HFFc6 (cell line): ENCODE measurements around the gene PCNX4. TPM values are rescaled to one million over a fixed set of nuclear protein-coding genes. Genes with fewer than 3 reads are reported as not detected.

Source experiments
- DNase-seq: peaks from one replicate; pipeline ENCODE4 v3.0.0-alpha.2; 2018
- H3K27ac Mint-ChIP-seq: 2 replicates; pipeline ENCODE4 v1.8.0; 2020; ENCODE audit warnings: mild to moderate bottlenecking, mixed read lengths
- H3K27me3 Mint-ChIP-seq: 2 replicates; pipeline ENCODE4 v1.8.0; 2021; ENCODE audit warnings: mild to moderate bottlenecking, moderate library complexity, mixed read lengths; ENCODE audit not compliant: insufficient read depth
- H3K36me3 Mint-ChIP-seq: 2 replicates; pipeline ENCODE4 v1.8.0; 2021; ENCODE audit warnings: low read depth, mixed read lengths
- H3K4me1 Mint-ChIP-seq: 2 replicates; pipeline ENCODE4 v1.8.0; 2020; ENCODE audit warnings: low read depth, mixed read lengths
- H3K4me3 Mint-ChIP-seq: 2 replicates; pipeline ENCODE4 v1.8.0; 2020; ENCODE audit warnings: mild to moderate bottlenecking, moderate library complexity, mixed read lengths
- H3K9me3 Mint-ChIP-seq: 2 replicates; pipeline ENCODE4 v1.8.0; 2020; ENCODE audit warnings: mild to moderate bottlenecking, mixed read lengths
- CTCF ChIP-seq: fragments of 200-600 bp; sonication (generic); IDR thresholded peaks from 2 replicates; pipeline ENCODE4 v1.5.0; 2021; ENCODE audit warnings: antibody characterized with exemption, mild to moderate bottlenecking
- total RNA-seq, 6 experiments: library from RNA; stranded (reverse); fragmentation: NEBNext Ultra II Directional; extraction: Animal tissue kit (Norgen Biotek cat#: 25700); gene quantifications; 2 replicates in 1 of 6; 3 replicates in 5 of 6; pipeline ENCODE4 v1.2.3, GENCODE V29; 2021

Gene PCNX4
- total RNA-seq, 6 experiments from 2014 or later = 46.5 to 67.7 (median 54.9) TPM

DNA sequence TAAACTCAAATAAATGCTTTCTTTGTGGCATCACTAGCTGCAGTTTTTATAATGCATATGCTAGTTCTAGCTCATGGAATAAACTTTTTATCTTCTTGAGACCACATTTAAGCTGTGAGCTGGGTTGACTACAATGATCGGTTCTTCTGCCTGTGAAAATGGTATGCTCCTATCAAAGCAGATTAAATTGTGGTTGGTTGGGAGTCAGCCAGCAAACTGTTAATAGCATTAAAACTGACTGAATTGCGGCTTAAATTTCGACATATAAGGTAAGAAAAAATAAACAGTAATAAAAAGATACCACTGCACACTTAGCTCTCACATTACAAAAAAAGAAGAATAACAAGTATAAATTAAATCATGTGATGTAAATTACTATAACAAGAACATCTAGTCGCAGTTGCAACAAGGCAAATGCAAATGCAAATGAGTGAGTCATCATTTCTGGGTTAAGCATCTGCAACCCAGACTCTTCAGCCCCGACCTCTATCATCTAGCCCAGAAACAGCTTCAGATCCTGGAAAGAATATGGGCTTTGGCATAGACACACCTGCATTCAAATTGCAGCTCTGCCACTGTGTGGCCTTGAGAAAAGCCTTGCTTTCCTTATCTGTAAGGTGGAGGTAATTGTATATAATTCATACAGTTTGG, 93.3 kb downstream of the PCNX4 start:
- no peaks in the 10 kb centered on the region for H3K36me3 Mint-ChIP-seq
- no peak for DNase-seq
- peaks cover 27% of the 10 kb centered on the region for H3K4me1 Mint-ChIP-seq
- H3K4me3 Mint-ChIP-seq = no peak overlapping the region
- H3K27me3 Mint-ChIP-seq = peaks cover 9% of the 10 kb centered on the region
- no peak for TF ChIP-seq CTCF
- H3K27ac Mint-ChIP-seq = no peak overlapping the region
- no peaks in the 10 kb centered on the region for H3K9me3 Mint-ChIP-seq

GRCh38 chr14:60188115-60188514, 96.4 kb downstream of the PCNX4 start:
- H3K4me1 Mint-ChIP-seq = peaks cover 23% of the 10 kb centered on the region
- TF ChIP-seq CTCF = peak; percentile 17; the same call in 1 of the 2 replicates
- peaks cover 14% of the 10 kb centered on the region for H3K27me3 Mint-ChIP-seq
- no peak for DNase-seq
- H3K27ac Mint-ChIP-seq = no peak overlapping the region
- no peaks in the 10 kb centered on the region for H3K36me3 Mint-ChIP-seq
- H3K9me3 Mint-ChIP-seq = no peaks in the 10 kb centered on the region
- H3K4me3 Mint-ChIP-seq = no peak overlapping the region

DNA sequence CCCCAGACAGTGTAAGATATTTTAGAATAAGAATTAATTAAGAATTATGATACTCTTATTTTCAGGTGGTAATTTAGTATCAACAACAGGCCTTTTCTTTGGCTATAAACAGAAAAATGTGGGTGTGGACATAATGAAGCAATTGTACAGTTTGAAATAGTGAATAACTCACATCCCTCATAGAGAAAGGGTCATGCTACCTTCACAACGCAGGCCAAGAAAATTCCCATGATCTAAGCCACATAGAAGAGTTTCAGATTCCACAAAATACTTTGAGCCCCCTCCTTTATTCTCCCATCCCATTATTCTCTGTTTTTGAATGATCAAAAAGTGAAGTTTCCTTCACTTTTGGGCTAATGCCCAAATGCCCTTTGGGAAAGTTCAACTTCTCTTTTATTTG, 97.0 kb downstream of the PCNX4 start:
- H3K36me3 Mint-ChIP-seq = no peaks in the 10 kb centered on the region
- peaks cover 18% of the 10 kb centered on the region for H3K4me1 Mint-ChIP-seq
- no peak for DNase-seq
- H3K27ac Mint-ChIP-seq = no peak overlapping the region
- no peak for TF ChIP-seq CTCF
- peaks cover 14% of the 10 kb centered on the region for H3K27me3 Mint-ChIP-seq
- H3K4me3 Mint-ChIP-seq = no peak overlapping the region
- no peaks in the 10 kb centered on the region for H3K9me3 Mint-ChIP-seq

GRCh38 chr14:60189923-60190840, 98.5 kb downstream of the PCNX4 start:
- H3K4me3 Mint-ChIP-seq = no peak overlapping the region
- no peak for TF ChIP-seq CTCF
- H3K4me1 Mint-ChIP-seq = peaks cover 8% of the 10 kb centered on the region; the same call in 1 of the 2 replicates
- H3K27me3 Mint-ChIP-seq = peaks cover 14% of the 10 kb centered on the region
- no peaks in the 10 kb centered on the region for H3K36me3 Mint-ChIP-seq
- no peak for DNase-seq
- H3K9me3 Mint-ChIP-seq = no peaks in the 10 kb centered on the region
- no peak overlapping the region for H3K27ac Mint-ChIP-seq

DNA sequence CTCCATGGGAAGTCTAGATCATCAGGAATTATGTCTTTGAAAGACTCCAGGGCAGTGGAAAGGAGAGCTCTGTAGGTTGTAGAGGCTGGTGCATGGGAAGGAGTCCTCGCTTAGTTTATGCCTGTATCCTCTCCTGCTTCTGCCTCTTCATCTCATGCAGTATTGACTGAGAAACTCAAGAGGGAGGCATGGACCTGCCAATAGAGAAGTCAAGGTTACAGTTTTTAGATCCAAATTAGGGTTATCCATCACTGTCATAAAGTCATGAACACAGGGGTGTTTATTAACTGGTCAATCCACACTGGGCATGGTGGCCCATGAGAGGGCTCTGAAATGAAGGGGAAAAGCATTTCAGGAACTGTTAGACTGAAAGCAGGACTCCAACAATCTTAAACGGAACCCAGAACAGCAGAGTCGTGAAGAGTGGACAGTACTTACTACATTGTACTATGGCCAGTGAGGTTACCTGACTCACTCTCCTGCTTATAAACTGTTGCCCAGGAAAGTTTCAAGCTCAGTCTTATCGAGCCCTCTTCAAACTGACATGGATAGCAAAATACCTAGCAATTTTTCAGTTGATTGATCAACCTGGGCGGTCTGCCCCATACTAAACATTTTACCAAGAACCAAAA, 103.6 kb downstream of the PCNX4 start:
- peaks cover 33% of the 10 kb centered on the region for H3K4me1 Mint-ChIP-seq
- TF ChIP-seq CTCF = no peak
- H3K4me3 Mint-ChIP-seq = no peak overlapping the region
- H3K36me3 Mint-ChIP-seq = peaks cover 6% of the 10 kb centered on the region; the same call in 1 of the 2 replicates
- H3K27me3 Mint-ChIP-seq = peaks cover 5% of the 10 kb centered on the region
- H3K27ac Mint-ChIP-seq = no peak overlapping the region
- DNase-seq = no peak
- H3K9me3 Mint-ChIP-seq = peaks cover 8% of the 10 kb centered on the region
